Neural crest cell (in vitro differentiated cells): ENCODE measurements around the gene ZNF487. TPM values are rescaled to one million over a fixed set of nuclear protein-coding genes. Genes with fewer than 3 reads are reported as not detected.

Experiments used
- DNase-seq: peaks from one replicate; pipeline ENCODE4 v3.0.0; 2021; ENCODE audit warnings: low read depth, mixed read lengths, low spot score
- H3K27ac Mint-ChIP-seq: one replicate; pipeline ENCODE4 v1.8.0; 2021; ENCODE audit warnings: mild to moderate bottlenecking, mixed read lengths; ENCODE audit not compliant: unreplicated experiment
- H3K27me3 Mint-ChIP-seq: 2 replicates; pipeline ENCODE4 v1.8.0; 2021; ENCODE audit warnings: low read depth, mild to moderate bottlenecking, mixed read lengths
- H3K36me3 Mint-ChIP-seq: 2 replicates; pipeline ENCODE4 v1.8.0; 2021; ENCODE audit warnings: low read depth, mild to moderate bottlenecking, mixed read lengths
- H3K4me1 Mint-ChIP-seq: 2 replicates; pipeline ENCODE4 v1.8.0; 2021; ENCODE audit warnings: mixed read lengths
- H3K4me3 Mint-ChIP-seq: one replicate; pipeline ENCODE4 v1.8.0; 2021; ENCODE audit warnings: mild to moderate bottlenecking, mixed read lengths
- H3K9me3 Mint-ChIP-seq: 2 replicates; pipeline ENCODE4 v1.8.0; 2021; ENCODE audit warnings: mixed read lengths
- total RNA-seq: library from RNA; stranded (reverse); gene quantifications from 2 replicates; pipeline ENCODE4 v1.2.1, GENCODE V29; 2021
- TF ChIP-seq, protein P1 (sequence below): fragments of 200-600 bp; sonication (generic); conservative IDR thresholded peaks from 2 replicates; pipeline ENCODE4 v1.5.0; 2021; ENCODE audit warnings: antibody characterized with exemption, mild to moderate bottlenecking

Gene ZNF487
- total RNA-seq, 1 donor from 2014 or later: 4.3 TPM

DNA sequence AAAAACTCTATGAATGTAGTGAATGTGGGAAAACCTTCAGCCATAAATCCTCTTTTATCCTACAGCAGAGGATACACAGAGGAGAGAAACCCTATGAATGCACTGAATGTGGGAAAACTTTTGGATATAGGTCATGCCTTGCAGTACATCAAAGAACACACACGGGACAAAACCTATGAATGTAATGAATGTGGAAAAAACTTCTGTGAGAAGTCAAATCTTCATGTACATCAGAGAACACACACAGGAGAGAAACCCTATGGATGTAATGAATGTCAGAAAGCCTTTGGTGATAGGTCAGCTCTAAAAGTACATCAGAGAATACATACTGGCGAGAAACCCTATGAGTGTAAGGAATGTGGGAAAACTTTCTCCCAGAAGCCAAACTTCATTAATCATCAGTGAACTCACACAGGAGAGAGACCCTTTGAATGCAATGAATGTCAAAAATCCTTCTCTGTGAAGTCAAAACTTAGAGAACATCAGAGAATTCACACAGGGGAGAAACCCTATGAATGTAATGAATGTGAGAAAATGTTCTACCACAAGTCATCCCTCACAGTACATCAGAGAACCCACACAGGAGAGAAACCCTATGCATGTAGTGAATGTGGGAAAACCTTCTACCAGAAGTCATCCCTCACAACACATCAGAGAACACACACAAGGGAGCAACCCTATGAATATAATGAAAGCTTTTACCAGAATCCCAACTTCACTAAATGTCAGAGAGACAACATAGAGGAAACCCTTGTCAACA, 45.6 kb downstream of the ZNF487 start:
- no peaks in the 10 kb centered on the region for H3K27me3 Mint-ChIP-seq
- no peaks in the 10 kb centered on the region for H3K4me1 Mint-ChIP-seq
- no peak overlapping the region for H3K27ac Mint-ChIP-seq
- no peak for DNase-seq
- H3K4me3 Mint-ChIP-seq: no peak overlapping the region
- peaks cover 22% of the 10 kb centered on the region for H3K9me3 Mint-ChIP-seq
- TF ChIP-seq, protein P1, sequence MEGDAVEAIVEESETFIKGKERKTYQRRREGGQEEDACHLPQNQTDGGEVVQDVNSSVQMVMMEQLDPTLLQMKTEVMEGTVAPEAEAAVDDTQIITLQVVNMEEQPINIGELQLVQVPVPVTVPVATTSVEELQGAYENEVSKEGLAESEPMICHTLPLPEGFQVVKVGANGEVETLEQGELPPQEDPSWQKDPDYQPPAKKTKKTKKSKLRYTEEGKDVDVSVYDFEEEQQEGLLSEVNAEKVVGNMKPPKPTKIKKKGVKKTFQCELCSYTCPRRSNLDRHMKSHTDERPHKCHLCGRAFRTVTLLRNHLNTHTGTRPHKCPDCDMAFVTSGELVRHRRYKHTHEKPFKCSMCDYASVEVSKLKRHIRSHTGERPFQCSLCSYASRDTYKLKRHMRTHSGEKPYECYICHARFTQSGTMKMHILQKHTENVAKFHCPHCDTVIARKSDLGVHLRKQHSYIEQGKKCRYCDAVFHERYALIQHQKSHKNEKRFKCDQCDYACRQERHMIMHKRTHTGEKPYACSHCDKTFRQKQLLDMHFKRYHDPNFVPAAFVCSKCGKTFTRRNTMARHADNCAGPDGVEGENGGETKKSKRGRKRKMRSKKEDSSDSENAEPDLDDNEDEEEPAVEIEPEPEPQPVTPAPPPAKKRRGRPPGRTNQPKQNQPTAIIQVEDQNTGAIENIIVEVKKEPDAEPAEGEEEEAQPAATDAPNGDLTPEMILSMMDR: no peak
- peaks cover 25% of the 10 kb centered on the region for H3K36me3 Mint-ChIP-seq

DNA sequence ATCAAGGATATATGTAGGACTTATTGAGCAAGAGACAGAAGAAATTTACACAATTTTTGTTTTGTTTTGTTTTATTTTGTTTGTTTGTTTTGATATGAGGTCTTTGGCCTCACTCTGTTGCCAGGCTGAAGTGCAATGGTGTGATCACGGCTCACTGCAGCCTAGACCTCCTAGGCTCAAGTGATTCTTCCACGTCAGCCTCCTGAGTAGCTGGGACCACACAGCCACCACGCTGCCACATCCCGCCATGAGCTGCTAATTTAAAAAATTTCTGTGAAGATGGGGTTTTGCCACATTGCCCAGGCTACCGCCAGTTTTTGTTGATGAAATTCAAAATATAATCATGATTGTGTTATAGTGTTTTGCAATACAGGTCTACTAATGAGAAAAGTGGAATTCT, 54.9 kb downstream of the ZNF487 start:
- H3K4me1 Mint-ChIP-seq: no peaks in the 10 kb centered on the region
- H3K27ac Mint-ChIP-seq: no peak overlapping the region
- DNase-seq: no peak
- H3K9me3 Mint-ChIP-seq: peaks cover 2% of the 10 kb centered on the region
- TF ChIP-seq, protein P1: no peak
- no peaks in the 10 kb centered on the region for H3K36me3 Mint-ChIP-seq
- H3K27me3 Mint-ChIP-seq: peaks cover 3% of the 10 kb centered on the region
- H3K4me3 Mint-ChIP-seq: no peak overlapping the region

DNA sequence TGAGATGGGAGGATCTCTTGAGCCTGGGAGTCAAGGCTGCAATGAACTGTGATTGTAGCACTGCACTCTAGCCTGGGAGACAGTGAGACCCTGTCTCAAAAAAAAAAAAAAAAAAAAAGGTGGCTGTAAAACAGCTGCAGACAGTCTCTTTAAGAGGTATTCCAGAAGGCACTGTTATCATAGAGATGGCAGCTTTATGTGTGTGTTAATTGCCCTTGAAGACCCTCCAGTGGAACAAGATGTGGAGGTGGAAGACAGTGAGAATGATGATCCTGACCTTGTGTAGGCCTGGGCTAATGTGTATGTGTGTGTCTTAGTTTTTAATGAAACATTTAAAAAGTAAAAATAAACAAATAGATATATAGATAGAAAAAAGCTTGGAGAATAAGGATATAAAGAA, 66.0 kb downstream of the ZNF487 start:
- Mint-ChIP-seq H3K27me3 (no peaks in the 10 kb centered on the region), H3K36me3 (no peaks in the 10 kb centered on the region), H3K4me1 (no peaks in the 10 kb centered on the region), H3K9me3 (no peaks in the 10 kb centered on the region), H3K27ac (no peak overlapping the region), H3K4me3 (no peak overlapping the region)
- TF ChIP-seq, protein P1: no peak
- no peak for DNase-seq

DNA sequence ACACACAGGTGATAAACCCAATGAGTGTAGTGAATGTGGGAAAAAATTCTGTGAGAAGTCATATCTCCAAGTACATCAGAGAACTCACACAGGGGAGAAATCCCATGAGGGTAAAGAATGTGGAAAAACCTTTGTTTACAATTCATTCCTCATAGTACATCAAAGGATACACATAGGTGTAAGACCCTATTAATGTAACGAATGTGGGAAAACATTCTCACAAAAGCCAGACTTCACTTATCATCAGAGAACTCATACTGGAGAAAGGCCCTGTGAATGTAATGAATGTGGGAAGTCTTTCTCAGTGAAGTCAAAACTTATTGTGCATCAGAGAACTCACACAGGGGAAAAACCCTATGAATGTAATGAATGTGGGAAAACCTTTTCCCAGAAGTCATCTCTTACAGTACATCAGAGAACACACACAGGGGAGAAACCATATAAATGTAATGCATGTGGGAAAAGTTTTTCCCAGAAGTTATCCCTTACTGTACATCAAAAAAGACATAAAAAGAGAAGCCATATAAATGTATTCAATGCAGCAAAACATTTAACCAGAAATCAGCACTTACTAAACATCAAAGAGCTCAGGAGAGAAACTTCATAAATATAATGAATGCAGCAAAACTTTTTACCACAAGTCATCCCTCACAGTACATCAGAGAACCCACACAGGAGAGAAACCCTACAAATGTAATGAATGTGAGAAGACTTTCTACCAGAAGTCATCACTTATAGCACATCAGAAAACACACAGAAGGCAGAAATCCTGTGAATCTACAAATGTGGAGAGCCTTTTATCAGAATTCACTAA, 87.7 kb downstream of the ZNF487 start:
- no peaks in the 10 kb centered on the region for H3K4me1 Mint-ChIP-seq
- peaks cover 2% of the 10 kb centered on the region for H3K27me3 Mint-ChIP-seq
- H3K9me3 Mint-ChIP-seq: peaks cover 29% of the 10 kb centered on the region
- TF ChIP-seq, protein P1: no peak
- DNase-seq: no peak
- H3K36me3 Mint-ChIP-seq: peaks cover 29% of the 10 kb centered on the region
- H3K4me3 Mint-ChIP-seq: no peak overlapping the region
- no peak overlapping the region for H3K27ac Mint-ChIP-seq

Other genes with a start within 250 kb of the ZNF487 start
- 1.0 and 1.3 TPM in 2 replicates for gene RASGEF1A, start 170.0 kb upstream of the ZNF487 start, total RNA-seq
- not detected in 2 replicates for gene FXYD4, start 65.5 kb upstream of the ZNF487 start, total RNA-seq
- 284 and 292 TPM in 2 replicates for gene HNRNPF, start 27.9 kb upstream of the ZNF487 start, total RNA-seq
- gene ZNF239, start 137.5 kb downstream of the ZNF487 start, total RNA-seq: 11.2 and 12.1 TPM in 2 replicates
- 8.2 and 8.4 TPM in 2 replicates for gene ZNF485, start 169.3 kb downstream of the ZNF487 start, total RNA-seq
- 37.7 and 39.9 TPM in 2 replicates for gene ZNF32, start 211.8 kb downstream of the ZNF487 start, total RNA-seq